ENCODE results near the gene INSYN2A.

INSYN2A gene

GRCh38 chr10:127195571-127196281, 665 bp downstream of the INSYN2A start:
- no peak for DNase-seq (ENCODE audit: low spot score)

GRCh38 chr10:127195041-127195506, 1.3 kb downstream of the INSYN2A start:
- no peak for DNase-seq (ENCODE audit: low spot score)

- DNase-seq (ENCODE audit: low spot score) = no peak
Measured at GRCh38 chr10:127194599-127194998, 1.8 kb downstream of the INSYN2A start.

GRCh38 chr10:127194111-127194510, 2.3 kb downstream of the INSYN2A start:
- no peak for DNase-seq (ENCODE audit: low spot score)

GRCh38 chr10:127193125-127193524, 3.3 kb downstream of the INSYN2A start:
- DNase-seq (ENCODE audit: low spot score) = no peak

GRCh38 chr10:127190427-127190826, 6.0 kb downstream of the INSYN2A start:
- DNase-seq (ENCODE audit: low spot score) = no peak

- no peak for DNase-seq (ENCODE audit: low spot score)
Measured at GRCh38 chr10:127189226-127189625, 7.2 kb downstream of the INSYN2A start.

- no peak for DNase-seq (ENCODE audit: low spot score)
Measured at GRCh38 chr10:127186813-127187212, 9.6 kb downstream of the INSYN2A start.

GRCh38 chr10:127184582-127184981, 11.8 kb downstream of the INSYN2A start:
- no peak for DNase-seq (ENCODE audit: low spot score)

GRCh38 chr10:127182161-127182560, 14.2 kb downstream of the INSYN2A start:
- DNase-seq (ENCODE audit: low spot score) = no peak

GRCh38 chr10:127179612-127180250, 16.7 kb downstream of the INSYN2A start:
- DNase-seq (ENCODE audit: low spot score) = no peak

GRCh38 chr10:127176649-127177048, 19.7 kb downstream of the INSYN2A start:
- DNase-seq (ENCODE audit: low spot score) = no peak

- DNase-seq (ENCODE audit: low spot score) = no peak
Measured at GRCh38 chr10:127175357-127176110, 20.9 kb downstream of the INSYN2A start.

- no peak for DNase-seq (ENCODE audit: low spot score)
Measured at GRCh38 chr10:127174866-127175265, 21.5 kb downstream of the INSYN2A start.

- no peak for DNase-seq (ENCODE audit: low spot score)
Measured at GRCh38 chr10:127168261-127168660, 28.1 kb downstream of the INSYN2A start.

GRCh38 chr10:127162841-127163240, 33.5 kb downstream of the INSYN2A start:
- DNase-seq (ENCODE audit: low spot score) = no peak

- no peak for DNase-seq (ENCODE audit: low spot score)
Measured at GRCh38 chr10:127161482-127161881, 34.9 kb downstream of the INSYN2A start.

- no peak for DNase-seq (ENCODE audit: low spot score)
Measured at GRCh38 chr10:127159648-127160245, 36.6 kb downstream of the INSYN2A start.

- no peak for DNase-seq (ENCODE audit: low spot score)
Measured at GRCh38 chr10:127158662-127159061, 37.7 kb downstream of the INSYN2A start.

- no peak for DNase-seq (ENCODE audit: low spot score)
Measured at GRCh38 chr10:127157506-127158200, 38.7 kb downstream of the INSYN2A start.

GRCh38 chr10:127157089-127157488, 39.3 kb downstream of the INSYN2A start:
- no peak for DNase-seq (ENCODE audit: low spot score)
